ENCODE data around the gene FEM1B.

FEM1B gene

GRCh38 chr15:68277603-68278344, at the start of gene FEM1B:
FEM1B (plus strand) TSS chr15:68277745; CDS start chr15:68278418, 673 bp downstream.
- TF ChIP-seq EZH2 (IDR thresholded peaks at IDR 0.05; ENCODE audit: borderline replicate concordance, low read length) (no peak), CTCF (IDR thresholded peaks at IDR 0.05; ENCODE audit: low read length) (no peak)
- H3K9me3 ChIP-seq (ENCODE audit: low read length): no peaks in the 10 kb centered on the region
- H2AFZ ChIP-seq (ENCODE audit: low read length): peak within 1 kb of the TSS; percentile 90
- H3K9ac ChIP-seq (ENCODE audit: low read length): peak within 1 kb of the TSS; percentile 84
- peak within 1 kb of the TSS; percentile 96 for H3K4me2 ChIP-seq (ENCODE audit: low read length)
- H4K20me1 ChIP-seq (ENCODE audit: insufficient read depth, low read length): no peaks in the 10 kb centered on the region
- no peaks in the 10 kb centered on the region for H3K27me3 ChIP-seq (ENCODE audit: insufficient read depth, low read length)
- H3K4me3 ChIP-seq (ENCODE audit: low read depth, low read length, poor library complexity, severe bottlenecking): peak within 1 kb of the TSS; percentile 78
- H3K9me2 ChIP-seq (ENCODE audit: low read depth, low read length): no peaks in the 10 kb centered on the region
- H3K79me2 ChIP-seq (ENCODE audit: insufficient read depth, low read length): peaks cover 41% of the 10 kb centered on the region
- H3F3A ChIP-seq (ENCODE audit: insufficient read depth, low read length): no peaks in the 10 kb centered on the region
- H3K36me3 ChIP-seq (ENCODE audit: insufficient read depth, low read length): peaks cover 4% of the 10 kb centered on the region; the same call in 1 of the 2 replicates
- peak within 1 kb of the TSS; percentile 85 for H3K27ac ChIP-seq (ENCODE audit: low read depth, low read length, poor library complexity, severe bottlenecking)
- peaks cover 41% of the 10 kb centered on the region for H3K4me1 ChIP-seq (ENCODE audit: insufficient read depth, low read length, severe bottlenecking)

- TF ChIP-seq CTCF (IDR thresholded peaks at IDR 0.05; ENCODE audit: low read length) (no peak), EZH2 (IDR thresholded peaks at IDR 0.05; ENCODE audit: borderline replicate concordance, low read length) (no peak)
- Histone ChIP-seq H3K27me3 (ENCODE audit: insufficient read depth, low read length) (no peaks in the 10 kb centered on the region), H3K9me3 (ENCODE audit: low read length) (no peaks in the 10 kb centered on the region), H3K9ac (ENCODE audit: low read length) (peak overlapping the region; percentile 83), H3F3A (ENCODE audit: insufficient read depth, low read length) (no peaks in the 10 kb centered on the region), H3K36me3 (ENCODE audit: insufficient read depth, low read length) (peaks cover 3% of the 10 kb centered on the region; the same call in 1 of the 2 replicates), H3K9me2 (ENCODE audit: low read depth, low read length) (no peaks in the 10 kb centered on the region), H4K20me1 (ENCODE audit: insufficient read depth, low read length) (no peaks in the 10 kb centered on the region), H3K4me2 (ENCODE audit: low read length) (peak overlapping the region; percentile 73), H3K4me1 (ENCODE audit: insufficient read depth, low read length, severe bottlenecking) (peaks cover 43% of the 10 kb centered on the region), H3K79me2 (ENCODE audit: insufficient read depth, low read length) (peaks cover 48% of the 10 kb centered on the region), H3K27ac (ENCODE audit: low read depth, low read length, poor library complexity, severe bottlenecking) (peak overlapping the region; percentile 52), H3K4me3 (ENCODE audit: low read depth, low read length, poor library complexity, severe bottlenecking) (peak overlapping the region; percentile 77), H2AFZ (ENCODE audit: low read length) (no peak overlapping the region)
These were observed 49.2 kb upstream of the FEM1B start for GRCh38 chr15:68228143-68228970.

DNA sequence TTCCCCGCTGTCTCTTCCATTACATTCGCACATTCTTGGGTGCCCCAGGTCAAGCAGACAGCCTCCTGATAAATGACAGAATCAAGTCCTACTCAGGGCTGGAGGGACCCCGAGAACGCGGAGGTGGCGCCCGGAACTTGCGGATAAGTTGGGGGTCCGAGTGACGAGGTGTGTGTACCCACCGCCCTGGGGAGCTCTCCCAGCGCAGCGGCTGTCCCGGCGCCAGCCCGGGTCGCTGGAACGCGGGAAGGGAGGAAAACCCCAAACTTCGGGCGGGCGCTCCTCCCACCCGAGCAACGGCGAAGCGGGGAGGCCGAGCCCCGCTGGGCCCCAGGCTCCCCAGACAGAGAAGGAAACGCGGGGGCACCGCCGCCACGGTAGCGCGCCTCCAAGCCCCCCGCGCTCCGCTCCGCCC, 48.6 kb upstream of the FEM1B start:
- Histone ChIP-seq H3K27ac (ENCODE audit: low read depth, low read length, poor library complexity, severe bottlenecking) (peak overlapping the region; percentile 52), H4K20me1 (ENCODE audit: insufficient read depth, low read length) (no peaks in the 10 kb centered on the region), H3K9me3 (ENCODE audit: low read length) (no peaks in the 10 kb centered on the region), H3K4me1 (ENCODE audit: insufficient read depth, low read length, severe bottlenecking) (peaks cover 43% of the 10 kb centered on the region), H3F3A (ENCODE audit: insufficient read depth, low read length) (no peaks in the 10 kb centered on the region), H3K9ac (ENCODE audit: low read length) (peak overlapping the region; percentile 83), H3K4me2 (ENCODE audit: low read length) (peak overlapping the region; percentile 73), H3K9me2 (ENCODE audit: low read depth, low read length) (no peaks in the 10 kb centered on the region), H3K79me2 (ENCODE audit: insufficient read depth, low read length) (peaks cover 43% of the 10 kb centered on the region), H3K4me3 (ENCODE audit: low read depth, low read length, poor library complexity, severe bottlenecking) (peak overlapping the region; percentile 77), H2AFZ (ENCODE audit: low read length) (no peak overlapping the region), H3K27me3 (ENCODE audit: insufficient read depth, low read length) (no peaks in the 10 kb centered on the region), H3K36me3 (ENCODE audit: insufficient read depth, low read length) (no peaks in the 10 kb centered on the region)
- TF ChIP-seq EZH2 (IDR thresholded peaks at IDR 0.05; ENCODE audit: borderline replicate concordance, low read length): no peak

Data from OCI-LY1 (cell line).